Spleen (tissue), 7 donors: Measurements from ENCODE around the gene STK40.

ENCODE experiments used
- POLR2A ChIP-seq, 3 donors: fragments of 450-650 bp; IDR thresholded peaks; one replicate each; pipeline ENCODE4 v1.5.1; 2017; ENCODE audit warnings: antibody characterized with exemption in 3 of 3, mild to moderate bottlenecking in 1 of 3
- POLR2AphosphoS5 ChIP-seq, 3 donors: sonication (generic); formaldehyde crosslinking; IDR thresholded peaks; one replicate each; pipeline ENCODE4 v1.5.1; 2017; ENCODE audit warnings: antibody characterized with exemption in 3 of 3
- TF ChIP-seq, protein P1 (sequence below), 11 experiments: fragments of 200-600 bp in 7 of 11; fragments of 450-650 bp in 4 of 11; sonication (generic) in 4 of 11; IDR thresholded peaks in 8 of 11; conservative IDR thresholded peaks in 3 of 11; 1 replicate in 7 of 11; 2 replicates in 4 of 11; pipeline versions ENCODE4 v1.4.0 to v1.8.0; 2016 to 2021; ENCODE audit warnings: antibody characterized with exemption in 11 of 11, inconsistent platforms in 4 of 11, mild to moderate bottlenecking in 1 of 11
- donor health status: DM: no; HTN: no; CAD: no; lungs with moderate emphysema.
- donor health status: DM: no; HTN: no; CAD: no.
- donor health status: DM: no; HTN: no; CAD: no.

DNA sequence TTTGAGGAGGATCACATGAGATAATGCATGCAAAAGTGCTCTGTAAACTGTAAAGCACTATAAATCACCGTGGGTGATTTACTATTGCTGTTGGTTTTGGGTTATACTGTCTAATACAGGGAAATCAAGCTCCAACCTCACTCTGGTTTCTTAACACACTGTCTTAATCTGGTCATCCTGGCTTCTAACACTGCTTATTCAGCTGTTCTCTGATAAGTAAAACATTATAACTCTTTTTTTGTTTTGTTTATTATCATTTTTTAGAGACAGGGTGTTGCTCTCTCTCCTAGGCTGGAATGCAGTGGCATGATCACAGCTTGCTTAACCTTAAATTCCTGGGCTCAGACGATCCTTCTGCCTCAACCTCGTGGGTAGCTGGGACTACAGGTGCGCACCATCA lies 33.8 kb upstream of the STK40 start:
- TF ChIP-seq, protein P1, sequence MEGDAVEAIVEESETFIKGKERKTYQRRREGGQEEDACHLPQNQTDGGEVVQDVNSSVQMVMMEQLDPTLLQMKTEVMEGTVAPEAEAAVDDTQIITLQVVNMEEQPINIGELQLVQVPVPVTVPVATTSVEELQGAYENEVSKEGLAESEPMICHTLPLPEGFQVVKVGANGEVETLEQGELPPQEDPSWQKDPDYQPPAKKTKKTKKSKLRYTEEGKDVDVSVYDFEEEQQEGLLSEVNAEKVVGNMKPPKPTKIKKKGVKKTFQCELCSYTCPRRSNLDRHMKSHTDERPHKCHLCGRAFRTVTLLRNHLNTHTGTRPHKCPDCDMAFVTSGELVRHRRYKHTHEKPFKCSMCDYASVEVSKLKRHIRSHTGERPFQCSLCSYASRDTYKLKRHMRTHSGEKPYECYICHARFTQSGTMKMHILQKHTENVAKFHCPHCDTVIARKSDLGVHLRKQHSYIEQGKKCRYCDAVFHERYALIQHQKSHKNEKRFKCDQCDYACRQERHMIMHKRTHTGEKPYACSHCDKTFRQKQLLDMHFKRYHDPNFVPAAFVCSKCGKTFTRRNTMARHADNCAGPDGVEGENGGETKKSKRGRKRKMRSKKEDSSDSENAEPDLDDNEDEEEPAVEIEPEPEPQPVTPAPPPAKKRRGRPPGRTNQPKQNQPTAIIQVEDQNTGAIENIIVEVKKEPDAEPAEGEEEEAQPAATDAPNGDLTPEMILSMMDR (IDR thresholded peaks at IDR 0.05 in 8 of 11, conservative IDR thresholded peaks at IDR 0.05 in 3 of 11), result no peak
- TF ChIP-seq POLR2A (IDR thresholded peaks at IDR 0.05) (no peak), POLR2AphosphoS5 (IDR thresholded peaks at IDR 0.05) (no peak)
